H1 (cell line): ENCODE measurements around the gene ACLY. TPM values are rescaled to one million over a fixed set of nuclear protein-coding genes. Genes with fewer than 3 reads are reported as not detected.

Experiments
- CTCF ChIA-PET: fragments of 300-600 bp; sonication (Branson Sonifier 250); formaldehyde crosslinking; loops from one replicate; lab custom pipeline; 2021; ENCODE audit not compliant: partially characterized antibody; lab: Charles Lee
- POLR2A ChIA-PET: fragments of 300-600 bp; sonication (Branson Sonifier 250); formaldehyde crosslinking; loops from one replicate; lab custom pipeline; 2021; ENCODE audit warnings: inconsistent platforms; ENCODE audit not compliant: partially characterized antibody; lab: Charles Lee
- DNase-seq, 2 experiments: peaks; one replicate each; pipeline versions ENCODE4 v3.0.0 to v3.0.0-alpha.2; 2010 to 2022; ENCODE audit warnings: low spot score in 2 of 2, low read depth in 1 of 2, mixed read lengths in 1 of 2
- FAIRE-seq: peaks from 2 replicates; lab custom pipeline; 2011; peaks lifted over from hg19 to GRCh38; lab: Jason Lieb, UNC
- H2AFZ ChIP-seq: 2 replicates; pipeline ENCODE4 v1.8.1; 2012; ENCODE audit warnings: low read length, inconsistent platforms
- H2AK5ac ChIP-seq: 2 replicates; pipeline ENCODE4 v1.6.1; 2013; ENCODE audit warnings: low read depth, low read length
- H2BK120ac ChIP-seq: replicated peaks from 2 replicates; pipeline ENCODE3; 2013; ENCODE audit warnings: low read depth, low read length, inconsistent platforms
- H2BK12ac ChIP-seq: 2 replicates; pipeline ENCODE4 v1.6.1; 2013; ENCODE audit warnings: low read depth, low read length
- H2BK15ac ChIP-seq: 2 replicates; pipeline ENCODE4 v1.6.1; 2013; ENCODE audit warnings: low read length
- H2BK20ac ChIP-seq: 2 replicates; pipeline ENCODE4 v1.6.1; 2013; ENCODE audit warnings: low read length
- H2BK5ac ChIP-seq: 2 replicates; pipeline ENCODE4 v1.6.1; 2013; ENCODE audit warnings: low read depth, low read length
- H3K14ac ChIP-seq: 2 replicates; pipeline ENCODE4 v1.6.1; 2013; ENCODE audit warnings: inconsistent platforms; ENCODE audit not compliant: insufficient read length
- H3K18ac ChIP-seq: 2 replicates; pipeline ENCODE4 v1.6.1; 2013; ENCODE audit warnings: low read length; ENCODE audit errors: extremely low read depth
- H3K23ac ChIP-seq: 2 replicates; pipeline ENCODE4 v1.6.1; 2013; ENCODE audit warnings: inconsistent platforms; ENCODE audit not compliant: insufficient read length
- H3K23me2 ChIP-seq: 2 replicates; pipeline ENCODE4 v1.6.1; 2013; ENCODE audit warnings: low read depth, low read length
- H3K27ac ChIP-seq: 2 replicates; pipeline ENCODE4 v1.6.1; 2011; ENCODE audit warnings: low read depth, low read length, inconsistent platforms
- H3K27me3 ChIP-seq, 4 experiments: replicated peaks in 1 of 4; 1 replicate in 1 of 4; 2 replicates in 3 of 4; pipeline versions ENCODE4 v1.6.1 to v1.8.1; 2011 to 2013; ENCODE audit warnings: low read length in 3 of 4, mild to moderate bottlenecking in 3 of 4, inconsistent platforms in 2 of 4, mixed read lengths in 2 of 4, moderate library complexity in 1 of 4; ENCODE audit not compliant: control insufficient read depth in 3 of 4, insufficient read depth in 3 of 4; ENCODE audit errors: extremely low read depth in 1 of 4
- H3K36me3 ChIP-seq, 4 experiments: 2 replicates each; pipeline versions ENCODE4 v1.6.1 to v1.8.1; 2011 to 2013; ENCODE audit warnings: mild to moderate bottlenecking in 4 of 4, low read length in 3 of 4, moderate library complexity in 2 of 4, control low read depth in 1 of 4, inconsistent platforms in 1 of 4; ENCODE audit not compliant: insufficient read depth in 4 of 4, control insufficient read depth in 2 of 4
- H3K4ac ChIP-seq: replicated peaks from 2 replicates; pipeline ENCODE3; 2013; ENCODE audit warnings: low read length, low read depth, mixed read lengths, inconsistent platforms; ENCODE audit not compliant: insufficient read length
- H3K4me1 ChIP-seq, 4 experiments: replicated peaks in 1 of 4; 1 replicate in 1 of 4; 2 replicates in 3 of 4; pipeline versions ENCODE4 v1.6.1 to v1.8.1; 2011 to 2013; ENCODE audit warnings: low read length in 3 of 4, inconsistent platforms in 2 of 4, mixed read lengths in 1 of 4; ENCODE audit not compliant: insufficient read depth in 4 of 4, control insufficient read depth in 3 of 4
- H3K4me2 ChIP-seq, 2 experiments: 2 replicates each; pipeline versions ENCODE4 v1.6.1 to v1.8.1; 2011 to 2013; ENCODE audit warnings: low read depth in 2 of 2, low read length in 2 of 2, control low read depth in 1 of 2, inconsistent platforms in 1 of 2, mild to moderate bottlenecking in 1 of 2; ENCODE audit not compliant: insufficient read depth in 1 of 2
- H3K4me3 ChIP-seq, 4 experiments: fragments of 200-600, 300-600 bp in 1 of 4; sonication (generic), shearing (Covaris generic), sonication (Bioruptor Twin) in 1 of 4; 2 replicates each; pipeline versions ENCODE4 v1.5.1 to v1.8.1; 2011 to 2016; ENCODE audit warnings: low read length in 4 of 4, low read depth in 3 of 4, control low read depth in 2 of 4, inconsistent platforms in 2 of 4, mild to moderate bottlenecking in 2 of 4, mixed read lengths in 1 of 4, moderate library complexity in 1 of 4; ENCODE audit not compliant: insufficient read depth in 2 of 4; ENCODE audit errors: extremely low read depth in 1 of 4
- H3K56ac ChIP-seq: replicated peaks from 2 replicates; pipeline ENCODE3; 2013; ENCODE audit warnings: low read depth, mild to moderate bottlenecking, mixed read lengths, low read length, inconsistent platforms; ENCODE audit not compliant: insufficient read length
- H3K79me1 ChIP-seq: 2 replicates; pipeline ENCODE4 v1.6.1; 2013; ENCODE audit warnings: low read depth, low read length, control low read depth
- H3K79me2 ChIP-seq, 2 experiments: 2 replicates each; pipeline versions ENCODE4 v1.6.1 to v1.8.1; 2012 to 2013; ENCODE audit warnings: low read length in 2 of 2, mild to moderate bottlenecking in 2 of 2, inconsistent platforms in 1 of 2; ENCODE audit not compliant: insufficient read depth in 2 of 2, control insufficient read depth in 1 of 2
- H3K9ac ChIP-seq, 4 experiments: replicated peaks in 1 of 4; 1 replicate in 1 of 4; 2 replicates in 3 of 4; pipeline versions ENCODE4 v1.6.1 to v1.8.1; 2011 to 2013; ENCODE audit warnings: low read depth in 3 of 4, low read length in 3 of 4, control low read depth in 2 of 4, mild to moderate bottlenecking in 2 of 4, moderate library complexity in 2 of 4, inconsistent platforms in 1 of 4; ENCODE audit errors: extremely low read depth in 1 of 4
- H3K9me3 ChIP-seq, 2 experiments: 2 replicates each; pipeline versions ENCODE4 v1.6.1 to v1.8.1; 2012 to 2013; ENCODE audit warnings: mild to moderate bottlenecking in 2 of 2, moderate library complexity in 2 of 2, control low read depth in 1 of 2, inconsistent platforms in 1 of 2, low read depth in 1 of 2, low read length in 1 of 2, mixed read lengths in 1 of 2; ENCODE audit not compliant: insufficient read depth in 2 of 2
- H4K20me1 ChIP-seq, 2 experiments: replicated peaks in 1 of 2; 2 replicates each; pipeline versions ENCODE3 to v1.8.1; 2011 to 2013; ENCODE audit warnings: inconsistent platforms in 2 of 2, low read length in 2 of 2, mild to moderate bottlenecking in 1 of 2; ENCODE audit not compliant: insufficient read depth in 2 of 2, control insufficient read depth in 1 of 2
- H4K5ac ChIP-seq: 2 replicates; pipeline ENCODE4 v1.6.1; 2013; ENCODE audit warnings: low read length, low read depth, mixed read lengths, inconsistent platforms; ENCODE audit not compliant: insufficient read length
- H4K8ac ChIP-seq: 2 replicates; pipeline ENCODE4 v1.8.0; 2013; ENCODE audit warnings: mild to moderate bottlenecking, moderate library complexity, low read length, inconsistent platforms; ENCODE audit not compliant: insufficient read depth; ENCODE audit errors: extremely low read depth
- H4K91ac ChIP-seq: replicated peaks from 2 replicates; pipeline ENCODE3; 2013; ENCODE audit warnings: low read length, mixed read lengths, inconsistent platforms; ENCODE audit not compliant: insufficient read length
- BRCA1 ChIP-seq: IDR thresholded peaks from 2 replicates; pipeline ENCODE4 v1.6.1; 2012; ENCODE audit warnings: low read depth, low read length, improper control_type of control experiment
- CBX5 ChIP-seq: fragments of 300-800, 300-1000 bp; sonication (generic); IDR thresholded peaks from 2 replicates; pipeline ENCODE4 v1.7.1; 2016; ENCODE audit warnings: antibody characterized with exemption, low read length, low read depth
- CBX8 ChIP-seq: fragments of 300-800, 300-1000 bp; sonication (generic); IDR thresholded peaks from 2 replicates; pipeline ENCODE4 v1.7.1; 2016; ENCODE audit warnings: low read depth, low read length, borderline replicate concordance
- CTCF ChIP-seq, 3 experiments: IDR thresholded peaks; 1 replicate in 2 of 3; 2 replicates in 1 of 3; pipeline versions ENCODE4 v1.5.1 to v1.6.1; 2011; ENCODE audit warnings: low read length in 3 of 3, mild to moderate bottlenecking in 3 of 3, inconsistent platforms in 2 of 3, low read depth in 1 of 3, moderate library complexity in 1 of 3; ENCODE audit not compliant: insufficient read depth in 1 of 3; ENCODE audit errors: control extremely low read depth in 1 of 3
- EP300 ChIP-seq, 2 experiments: IDR thresholded peaks; 1 replicate in 1 of 2; 2 replicates in 1 of 2; pipeline ENCODE4 v1.6.1; 2011 to 2012; ENCODE audit warnings: low read depth in 2 of 2, low read length in 2 of 2, mild to moderate bottlenecking in 2 of 2, borderline replicate concordance in 1 of 2, inconsistent platforms in 1 of 2, moderate library complexity in 1 of 2
- GABPA ChIP-seq: IDR thresholded peaks from 2 replicates; pipeline ENCODE4 v1.6.1; 2011; ENCODE audit warnings: mild to moderate bottlenecking, low read length, moderate library complexity, borderline replicate concordance; ENCODE audit not compliant: insufficient read depth
- GTF2F1 ChIP-seq: IDR thresholded peaks from 2 replicates; pipeline ENCODE4 v1.6.1; 2012; ENCODE audit warnings: low read depth, low read length, improper control_type of control experiment, borderline replicate concordance
- MAX ChIP-seq: IDR thresholded peaks from 2 replicates; pipeline ENCODE4 v1.6.1; 2012; ENCODE audit warnings: inconsistent platforms
- NANOG ChIP-seq: IDR thresholded peaks from 2 replicates; pipeline ENCODE4 v1.6.1; 2011; ENCODE audit warnings: low read length, low read depth, mild to moderate bottlenecking, inconsistent platforms; ENCODE audit not compliant: insufficient read depth, poor library complexity, severe bottlenecking
- PHF8 ChIP-seq: fragments of 200-600 bp; sonication (generic); conservative IDR thresholded peaks from 2 replicates; pipeline ENCODE4 v1.7.1; 2012; ENCODE audit warnings: low read depth, mild to moderate bottlenecking, inconsistent platforms, low read length, moderate library complexity
- WGBS, 2 experiments: shearing (Covaris generic) in 1 of 2; methylation state at CpG; one replicate each; pipeline versions ENCODE4 v1.1.6 to v1.1.7; 2013 to 2015; ENCODE audit warnings: low lambda C conversion rate in 2 of 2, mixed read lengths in 2 of 2, inconsistent platforms in 1 of 2, low coverage in 1 of 2, missing lambda C conversion rate in 1 of 2; ENCODE audit not compliant: insufficient replicate concordance in 2 of 2, insufficient coverage in 1 of 2, insufficient read length in 1 of 2; ENCODE audit errors: extremely low coverage in 1 of 2, missing lambda C conversion rate in 1 of 2; 5-methylcytosine and 5-hydroxymethylcytosine counted together
- polyA plus RNA-seq, 7 experiments: library from polyadenylated mRNA; depleted of rRNA in 3 of 7; stranded (reverse) in 5 of 7; unstranded in 2 of 7; fragments of >200 nt in 5 of 7; fragments of 200-250 nt in 2 of 7; gene quantifications; 1 replicate in 5 of 7; 2 replicates in 1 of 7; 4 replicates in 1 of 7; pipeline versions ENCODE4 v1.2.1 to v1.2.3, GENCODE V29; 2011 to 2013; ENCODE audit warnings: missing spikeins in 2 of 7, mixed read lengths in 2 of 7
- total RNA-seq: library from RNA; stranded (reverse); fragmentation: NEBNext Ultra II Directional; extraction: Animal tissue kit (Norgen Biotek cat#: 25700); gene quantifications from 2 replicates; pipeline ENCODE4 v1.2.1, GENCODE V29; 2021

ACLY gene
- total and polyA plus RNA-seq, 2 of the 8 experiments (the other 6 are each of a cell fraction or from before 2014, with no cell fraction given), result 167 to 393 TPM

- H2BK5ac ChIP-seq, result no peak overlapping the region
- H3K23ac ChIP-seq, result no peak overlapping the region
- no peak overlapping the region for H3K9ac ChIP-seq
- H3K56ac ChIP-seq, result no peak overlapping the region
- H2BK20ac ChIP-seq, result no peak overlapping the region
- no peak overlapping the region for H3K4me2 ChIP-seq
- H3K79me1 ChIP-seq, result no peaks in the 10 kb centered on the region; the same call in 1 of the 2 replicates
- H2BK120ac ChIP-seq, result no peak overlapping the region
- H3K79me2 ChIP-seq, result no peaks in the 10 kb centered on the region
- H3K27me3 ChIP-seq, result no peaks in the 10 kb centered on the region
- H2AK5ac ChIP-seq, result no peak overlapping the region
- no peaks in the 10 kb centered on the region for H3K4me1 ChIP-seq
- peaks cover 0 to 11% of the 10 kb centered on the region in 2 experiments for H4K20me1 ChIP-seq
- H2BK12ac ChIP-seq, result no peak overlapping the region
- no peaks in the 10 kb centered on the region for H3K9me3 ChIP-seq
- H3K23me2 ChIP-seq, result no peaks in the 10 kb centered on the region
- FAIRE-seq, result no peak
- no peak overlapping the region for H2BK15ac ChIP-seq
- POLR2A ChIA-PET, result interaction anchor here (2.1 kb wide), 1 partner anchor 50 kb away, joined by 5 read pairs; no protein-coding TSS in a partner anchor
- H3K18ac ChIP-seq, result no peak overlapping the region
- no peak overlapping the region for H4K91ac ChIP-seq
- H2AFZ ChIP-seq, result no peak overlapping the region
- H3K14ac ChIP-seq, result no peak overlapping the region
- 93% methylated on average over 2 of the region's 2 CpGs; no CpG with 5 or more reads in 1 of the 2 experiments for WGBS, 2 experiments
- DNase-seq, result no peak
- peaks cover 34 to 75% (median 70%) of the 10 kb centered on the region in 4 experiments for H3K36me3 ChIP-seq
- H3K4me3 ChIP-seq, result no peak overlapping the region
- no peak overlapping the region for H3K4ac ChIP-seq
- CTCF ChIA-PET, result interaction anchor here (0.6 to 1.2 kb wide), 2 partner anchors 17 to 45 kb away, joined by 3 read pairs; no protein-coding TSS in a partner anchor
- H4K5ac ChIP-seq, result no peak overlapping the region
- no peak overlapping the region for H4K8ac ChIP-seq
- no peak overlapping the region for H3K27ac ChIP-seq
- no peak for TF ChIP-seq CBX5
- TF ChIP-seq GTF2F1, result no peak
- TF ChIP-seq NANOG, result no peak
- no peak for TF ChIP-seq EP300 (IDR thresholded peaks at IDR 0.05; ENCODE audit: borderline replicate concordance in 1 of 2, low read depth in 2 of 2, low read length in 2 of 2)
- no peak for TF ChIP-seq CTCF (IDR thresholded peaks at IDR 0.05; ENCODE audit: control extremely low read depth in 1 of 3, insufficient read depth in 1 of 3, low read depth in 1 of 3, low read length in 3 of 3)
- TF ChIP-seq MAX, result no peak
- TF ChIP-seq PHF8, result no peak
- TF ChIP-seq GABPA, result no peak
- no peak for TF ChIP-seq CBX8
- TF ChIP-seq BRCA1, result no peak
Observed at GRCh38 chr17:41870097-41870496, 48.7 kb downstream of the ACLY start.
